Left hindlimb (tissue), 1 donor: ENCODE results near the gene GYG1.
A peak's percentile ranks its signal among the peaks of the same experiment; 100 is the strongest.

Experiments
- DNase-seq: peaks from one replicate; pipeline ENCODE4 v3.0.0-alpha.2; 2018

Gene GYG1

GRCh38 chr3:148990236-148990635 is 1.1 kb upstream of the GYG1 start:
- DNase-seq, result no peak

GRCh38 chr3:148992027-148992634 is 791 bp downstream of the GYG1 start:
- peak; percentile 66 for DNase-seq

GRCh38 chr3:148992635-148993255 is 1.4 kb downstream of the GYG1 start:
- DNase-seq, result no peak

GRCh38 chr3:148997623-148998022 is 6.3 kb downstream of the GYG1 start:
- DNase-seq, result no peak

- DNase-seq, result no peak
Observed at GRCh38 chr3:148998297-148998696, 7.0 kb downstream of the GYG1 start.

GRCh38 chr3:148998715-148999423 is 7.5 kb downstream of the GYG1 start:
- DNase-seq, result no peak

- no peak for DNase-seq
Observed at GRCh38 chr3:148999806-149000205, 8.5 kb downstream of the GYG1 start.

GRCh38 chr3:149000206-149000745 is 8.9 kb downstream of the GYG1 start:
- no peak for DNase-seq

- DNase-seq, result no peak
Observed at GRCh38 chr3:149001727-149002126, 10.4 kb downstream of the GYG1 start.

GRCh38 chr3:149003653-149004305 is 12.4 kb downstream of the GYG1 start:
- DNase-seq, result no peak

GRCh38 chr3:149004622-149005021 is 13.3 kb downstream of the GYG1 start:
- no peak for DNase-seq

- DNase-seq, result no peak
Observed at GRCh38 chr3:149005416-149005815, 14.1 kb downstream of the GYG1 start.

- no peak for DNase-seq
Observed at GRCh38 chr3:149007567-149008257, 16.4 kb downstream of the GYG1 start.

- no peak for DNase-seq
Observed at GRCh38 chr3:149009732-149010131, 18.4 kb downstream of the GYG1 start.

- DNase-seq, result no peak
Observed at GRCh38 chr3:149010504-149010951, 19.2 kb downstream of the GYG1 start.

- DNase-seq, result no peak
Observed at GRCh38 chr3:149010966-149011365, 19.6 kb downstream of the GYG1 start.

GRCh38 chr3:149011676-149012075 is 20.3 kb downstream of the GYG1 start:
- DNase-seq, result no peak

- no peak for DNase-seq
Observed at GRCh38 chr3:149013726-149014125, 22.4 kb downstream of the GYG1 start.

- DNase-seq, result no peak
Observed at GRCh38 chr3:149015393-149015792, 24.1 kb downstream of the GYG1 start.

GRCh38 chr3:149016242-149016641 is 24.9 kb downstream of the GYG1 start:
- DNase-seq, result no peak

- no peak for DNase-seq
Observed at GRCh38 chr3:149016669-149017541, 25.6 kb downstream of the GYG1 start.

GRCh38 chr3:149018247-149018646 is 26.9 kb downstream of the GYG1 start:
- no peak for DNase-seq
